Fibroblast of skin of left biceps (primary cell): ENCODE data around the gene SVEP1.
A peak's percentile ranks its signal among the peaks of the same experiment; 100 is the strongest.
"Not testable (repeated sequence)": the region's sequence is repeated elsewhere in the genome, so short reads cannot be mapped to it uniquely, and the experiment has no call there.

Source experiments
- DNase-seq, 2 experiments: peaks; one replicate each; pipeline ENCODE4 v3.0.0-alpha.2; 2013; ENCODE audit warnings: low read depth in 2 of 2

The SVEP1 gene

GRCh38 chr9:110444911-110445310 lies 134.6 kb downstream of the SVEP1 start:
- DNase-seq = no peak

GRCh38 chr9:110443866-110444220 lies 135.7 kb downstream of the SVEP1 start:
- DNase-seq = peak; percentile 48 to 57

DNA sequence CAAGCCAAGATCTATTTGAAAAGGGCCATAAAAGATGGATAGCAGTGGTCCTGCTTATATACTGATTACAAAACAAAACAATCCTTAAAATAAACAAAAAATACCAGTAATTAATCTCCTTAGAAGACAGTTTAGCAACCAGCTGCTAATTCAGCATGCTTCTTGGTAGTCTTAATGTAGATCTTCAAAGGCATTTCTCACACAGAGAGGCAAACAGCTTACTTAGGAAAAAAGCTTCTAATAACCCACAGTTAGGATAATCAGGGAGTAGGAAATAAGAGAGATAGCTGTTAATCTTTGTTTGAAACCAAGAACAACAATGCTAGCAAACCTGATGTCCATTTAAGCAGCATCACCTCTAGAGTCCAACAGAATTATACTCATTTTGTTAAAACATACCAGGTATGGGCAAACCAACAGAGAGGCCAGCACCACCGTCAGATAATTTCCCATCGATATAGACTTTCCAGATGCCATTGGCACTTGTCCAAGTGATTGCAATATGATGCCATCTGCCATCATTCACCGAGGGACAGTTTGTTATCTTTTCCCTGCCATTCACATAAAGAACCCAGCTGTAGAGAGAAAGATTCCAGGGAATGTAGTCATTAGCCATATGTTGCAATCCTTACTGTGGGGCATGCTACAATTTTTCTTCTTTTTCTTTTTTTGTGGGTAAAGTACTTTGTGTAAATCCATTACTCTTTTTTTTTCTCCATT lies 136.2 kb downstream of the SVEP1 start:
- DNase-seq = peak; percentile 61 to 67

- DNase-seq = no peak
These were observed 138.7 kb downstream of the SVEP1 start for GRCh38 chr9:110440796-110441195.

DNA sequence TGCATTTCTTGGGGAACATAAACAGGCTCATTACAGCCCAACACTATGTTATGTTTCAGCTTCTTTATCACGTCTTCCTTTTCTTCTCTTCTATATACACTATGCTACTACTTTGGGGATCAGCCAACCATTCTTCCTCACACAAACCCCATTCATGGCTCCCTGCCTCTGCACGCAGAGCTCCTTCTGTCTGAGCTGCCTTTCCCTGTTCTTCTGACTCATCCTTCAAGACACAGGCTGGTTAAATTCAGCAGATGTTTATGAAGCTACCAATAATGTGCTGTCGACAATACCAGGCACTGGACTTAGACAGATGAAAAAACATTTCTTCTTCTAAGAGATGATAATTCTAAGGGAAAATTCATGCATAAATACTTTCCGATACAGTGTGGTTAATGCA lies 139.4 kb downstream of the SVEP1 start:
- DNase-seq = peak; percentile 72 to 79

DNA sequence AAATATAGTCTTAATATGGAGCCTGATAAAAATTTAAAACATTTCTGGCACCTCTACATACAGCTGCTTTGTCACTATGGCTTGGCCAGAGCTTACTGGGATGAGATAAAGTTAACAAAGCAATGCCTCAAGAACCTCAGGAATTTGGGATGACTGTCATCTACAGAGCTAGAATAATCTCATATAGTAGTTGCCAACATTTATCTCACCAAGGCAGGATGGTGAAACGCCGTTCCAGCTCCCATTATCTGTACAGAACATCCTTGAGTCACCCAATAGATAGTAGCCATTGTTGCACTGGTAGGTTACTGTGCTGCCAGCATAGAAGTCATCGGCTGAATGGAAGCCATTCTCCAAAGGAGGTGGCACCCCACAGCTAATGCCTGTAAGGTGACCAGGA lies 147.3 kb downstream of the SVEP1 start:
- no peak for DNase-seq

DNA sequence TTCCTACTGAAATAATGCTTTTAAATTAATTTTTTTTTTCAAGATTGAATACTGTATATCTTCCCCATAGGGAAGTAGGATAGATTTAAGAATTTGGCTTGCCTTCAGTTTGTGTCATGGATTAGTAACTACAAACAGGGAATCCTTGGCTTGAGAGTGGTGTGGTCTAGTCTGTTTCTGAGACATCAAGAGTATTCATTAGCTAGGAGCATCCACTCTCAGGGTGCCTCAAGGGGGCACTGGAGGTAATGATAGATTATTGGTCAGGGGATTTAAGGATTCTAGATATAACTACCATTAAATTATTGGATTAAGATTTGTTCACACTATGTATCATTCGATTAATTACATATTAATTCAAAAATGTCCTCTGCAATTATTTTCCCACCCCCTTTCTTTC lies 150.1 kb downstream of the SVEP1 start:
- DNase-seq = no peak

DNA sequence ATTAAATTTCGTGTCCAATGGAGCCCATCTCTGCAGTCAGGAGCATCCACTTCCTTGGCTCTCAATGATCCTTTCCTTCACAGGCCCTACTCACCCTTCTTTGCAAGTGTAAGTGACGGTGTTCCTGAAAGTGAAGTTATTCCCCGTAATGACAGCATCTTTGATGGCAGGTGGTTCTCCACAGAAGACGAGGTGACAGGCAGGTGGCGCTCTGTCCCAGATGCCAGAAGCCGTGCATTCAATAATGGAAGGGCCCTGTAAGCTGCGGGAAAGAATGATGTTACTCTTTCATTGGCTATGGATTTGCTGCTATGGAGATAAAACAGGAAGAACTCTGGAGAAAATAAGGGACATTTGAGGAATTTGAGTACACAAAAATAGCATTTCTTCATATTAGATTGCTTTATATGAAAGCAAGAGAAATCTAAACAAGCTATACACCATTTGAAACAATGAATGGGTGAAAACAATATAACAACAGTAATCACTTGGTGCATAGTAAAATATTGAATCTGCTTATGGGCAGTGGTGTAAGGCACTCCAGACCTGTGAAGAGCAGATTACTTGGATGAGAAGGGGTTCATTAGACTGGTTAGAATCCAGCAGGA lies 151.9 kb downstream of the SVEP1 start:
- DNase-seq = no peak

DNA sequence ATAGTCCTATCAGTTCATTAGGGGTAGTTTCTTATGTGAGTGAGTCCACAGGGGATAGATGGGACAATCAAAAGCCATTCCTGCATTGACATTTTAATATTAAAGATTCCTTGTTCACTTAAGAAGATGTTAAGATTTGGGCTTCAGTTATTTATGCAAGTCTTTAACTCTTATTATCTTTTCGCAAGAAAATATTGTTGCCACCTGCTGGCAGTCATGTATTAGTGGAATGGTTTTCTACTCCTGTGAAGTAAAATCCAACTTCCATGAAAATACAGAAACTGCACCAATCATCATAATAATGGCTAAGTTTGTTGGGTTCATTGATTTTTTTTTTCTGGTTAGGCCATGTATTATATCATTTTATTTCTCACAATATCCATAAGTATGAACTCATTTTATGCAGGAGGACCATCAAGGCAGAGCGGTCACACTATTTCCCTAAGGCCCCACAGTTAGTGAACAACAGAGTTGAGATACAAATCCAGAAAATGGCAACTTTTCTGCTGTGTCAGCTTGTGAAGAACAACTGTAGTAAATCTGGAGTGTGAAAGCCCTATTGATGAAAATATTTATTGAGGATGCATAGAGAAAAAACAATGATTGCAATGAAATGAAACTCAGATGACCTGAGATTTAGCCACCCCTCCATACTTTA lies 153.4 kb downstream of the SVEP1 start:
- no peak for DNase-seq

DNA sequence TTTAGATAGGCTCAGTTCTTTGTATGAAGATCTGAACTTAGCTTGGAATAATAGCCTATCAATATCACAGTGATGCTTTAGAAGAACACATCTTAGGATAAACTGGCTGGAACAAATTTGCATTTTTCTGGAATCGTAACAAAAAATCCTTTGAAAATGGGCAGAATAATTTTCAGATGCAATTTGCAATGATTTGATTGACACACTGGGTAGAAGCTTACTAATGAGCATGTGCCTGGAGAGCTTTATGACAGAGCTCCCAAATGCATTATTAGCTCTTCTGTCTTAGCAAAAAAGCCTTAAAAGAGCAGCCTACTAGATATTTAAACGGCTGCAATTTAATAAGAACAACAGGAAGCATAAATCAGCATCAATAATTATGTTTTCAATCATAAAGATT lies 165.1 kb downstream of the SVEP1 start:
- DNase-seq = no peak

DNA sequence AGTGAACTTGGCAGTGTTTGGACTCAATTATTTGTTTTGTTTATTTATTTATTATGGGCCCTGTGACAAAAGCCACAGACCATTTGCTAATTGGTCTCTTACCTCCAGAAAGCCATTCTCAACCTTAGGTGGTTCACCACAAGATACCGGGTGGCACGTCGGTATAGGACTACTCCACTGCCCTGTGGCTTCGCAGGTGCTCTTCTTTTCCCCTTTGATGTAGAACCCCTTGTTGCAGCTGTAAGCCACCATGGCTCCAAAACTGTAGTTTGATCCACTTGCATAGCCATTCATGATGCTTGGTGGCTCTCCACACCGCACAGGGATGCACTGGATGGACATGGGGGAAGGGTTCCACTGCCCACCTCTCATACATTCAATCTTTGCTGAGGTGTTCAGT lies 168.6 kb downstream of the SVEP1 start:
- no peak for DNase-seq

DNA sequence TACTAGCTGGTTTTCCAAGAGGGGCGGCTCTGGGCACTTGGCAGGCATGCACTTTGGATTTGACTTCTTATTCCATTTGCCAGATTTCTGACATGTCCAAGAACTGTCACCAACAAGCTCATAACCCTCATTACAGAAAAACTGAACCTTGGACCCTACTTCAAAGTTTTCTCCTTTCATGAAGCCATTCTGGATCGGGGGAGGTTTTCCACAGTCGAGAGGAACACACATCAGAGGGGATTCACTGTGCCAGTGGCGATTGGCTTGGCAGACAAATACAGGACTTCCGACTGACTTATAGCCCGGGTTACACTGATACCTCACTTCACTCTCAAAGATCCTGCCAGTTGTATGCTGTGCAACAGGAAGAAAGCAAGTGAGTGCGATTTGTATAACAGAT lies 170.9 kb downstream of the SVEP1 start:
- no peak for DNase-seq

- DNase-seq = no peak
These were observed 173.6 kb downstream of the SVEP1 start for GRCh38 chr9:110405858-110406443.

GRCh38 chr9:110404473-110404872 lies 175.1 kb downstream of the SVEP1 start:
- no peak for DNase-seq

DNA sequence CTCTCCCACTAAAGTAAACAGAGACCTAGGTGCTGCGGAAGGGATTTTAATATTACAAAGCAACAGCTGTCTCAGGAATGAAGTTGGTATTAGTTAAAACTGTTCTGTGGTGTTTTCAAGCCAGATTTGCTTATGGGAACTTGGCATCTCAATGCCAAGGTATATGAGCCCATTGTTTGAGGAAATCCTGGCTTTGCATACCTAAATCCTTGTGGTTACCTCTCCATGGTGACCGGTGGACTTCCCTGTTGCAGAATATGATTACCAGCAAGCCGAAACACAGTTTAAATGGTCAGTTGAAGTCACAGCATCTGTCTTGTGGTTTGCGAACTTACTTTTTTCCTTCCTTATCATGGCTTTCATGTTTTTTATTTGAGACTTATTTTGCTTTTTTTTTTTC lies 179.6 kb downstream of the SVEP1 start:
- DNase-seq = no peak

- DNase-seq = not testable (repeated sequence)
These were observed 180.5 kb downstream of the SVEP1 start for GRCh38 chr9:110398992-110399391.

- DNase-seq = no peak
These were observed 187.6 kb downstream of the SVEP1 start for GRCh38 chr9:110391826-110392485.

DNA sequence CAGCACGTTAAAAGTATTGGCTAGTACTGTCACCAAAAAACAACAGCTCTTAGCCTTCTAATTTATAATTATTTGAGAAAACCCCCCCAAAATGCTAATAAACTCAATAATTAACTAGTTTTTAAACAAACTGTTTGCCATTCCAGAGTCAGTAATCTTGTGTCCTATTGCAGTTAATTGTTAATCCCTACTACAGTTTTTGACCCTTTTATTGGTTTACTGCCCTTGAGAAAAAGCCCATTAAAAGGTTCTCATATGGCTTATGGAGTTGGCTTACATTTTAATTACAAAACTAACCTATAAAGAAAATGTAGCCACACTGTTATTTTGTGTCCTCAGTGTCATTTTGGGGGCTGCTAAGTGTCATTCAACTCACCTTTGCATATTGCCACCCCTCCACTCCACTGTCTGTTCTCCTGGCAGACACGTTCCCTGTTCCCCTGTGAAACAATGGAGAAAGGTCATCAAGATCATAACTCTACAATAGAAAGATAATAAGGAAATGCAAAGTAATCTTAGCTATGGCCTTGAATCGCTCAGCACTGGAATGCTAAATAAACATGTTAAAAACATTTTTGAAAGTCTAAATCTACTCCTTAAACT lies 190.3 kb downstream of the SVEP1 start:
- DNase-seq = no peak

DNA sequence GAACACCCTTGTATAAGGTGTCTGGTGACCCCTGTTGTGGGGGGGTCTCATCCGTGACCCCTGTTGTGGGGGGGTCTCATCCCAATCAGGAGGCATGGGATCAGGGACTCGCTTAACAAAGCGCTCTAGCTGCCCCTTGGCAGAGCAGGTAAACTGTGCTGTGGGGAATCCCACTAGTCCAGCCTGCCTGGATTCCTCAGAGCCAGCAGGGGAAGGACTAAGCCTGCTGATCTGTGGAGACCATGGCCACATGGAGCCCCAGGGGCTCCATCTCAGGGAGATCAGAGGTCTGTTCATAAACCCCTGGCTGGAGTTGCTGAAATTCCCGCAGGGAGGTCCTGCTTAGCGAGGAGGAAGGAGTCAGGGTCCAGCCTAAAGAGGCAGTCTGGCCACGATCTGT lies 196.1 kb downstream of the SVEP1 start:
- no peak for DNase-seq

DNA sequence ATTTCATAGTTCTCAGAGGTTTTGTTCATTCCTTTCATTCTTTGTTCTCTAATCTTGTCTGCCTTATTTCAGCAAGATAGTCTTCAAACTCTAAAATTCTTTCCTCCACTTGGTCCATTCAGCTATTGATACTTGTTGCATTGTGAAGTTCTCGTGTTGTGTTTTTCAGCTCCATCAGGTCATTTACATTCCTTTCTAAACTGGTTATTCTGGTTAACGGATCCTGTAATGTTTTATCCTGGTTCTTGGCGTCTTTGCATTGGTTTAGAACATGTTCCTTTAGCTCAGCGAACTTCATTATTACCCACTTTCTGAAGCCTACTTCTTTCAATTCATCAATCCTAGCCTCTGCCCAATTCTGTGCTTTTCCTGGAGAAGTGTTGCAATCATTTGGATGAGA lies 196.8 kb downstream of the SVEP1 start:
- no peak for DNase-seq

DNA sequence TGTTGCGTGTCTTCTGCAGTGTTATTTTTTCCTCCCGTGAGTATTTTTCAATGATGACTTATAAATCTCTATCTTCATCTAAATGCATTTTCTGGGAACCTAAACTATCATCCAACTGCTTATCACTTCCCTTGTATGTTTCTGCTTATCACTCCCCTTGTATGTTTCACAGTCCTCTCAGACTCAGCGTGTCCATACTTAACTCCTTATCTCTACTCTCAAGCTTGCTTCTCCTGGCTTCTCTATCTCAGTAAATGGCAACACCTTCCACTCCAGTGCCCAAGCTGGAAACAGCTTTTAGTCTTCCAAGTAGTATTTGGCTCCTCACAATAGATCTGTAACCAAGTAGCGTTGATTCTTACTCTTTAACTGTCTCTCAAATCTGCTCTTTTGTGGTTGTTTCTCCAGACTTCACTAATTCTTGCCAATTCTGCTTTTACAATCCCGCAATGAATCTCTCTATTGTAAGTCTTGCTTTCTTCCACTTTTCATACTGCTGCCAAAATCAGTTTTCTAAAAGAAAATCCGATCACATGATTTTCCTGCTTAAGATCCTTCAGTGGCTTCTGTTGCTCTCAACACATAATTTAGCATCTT lies 208.0 kb downstream of the SVEP1 start:
- DNase-seq = no peak

- peak; percentile 45 to 48 for DNase-seq
These were observed 209.2 kb downstream of the SVEP1 start for GRCh38 chr9:110370315-110370714.
